Naive thymus-derived CD4-positive, alpha-beta T cell (primary cell): Measurements from ENCODE around the gene NDUFV2. TPM values are rescaled to one million over a fixed set of nuclear protein-coding genes. Genes with fewer than 3 reads are reported as not detected.

Experiments
- ATAC-seq: fragments of 150-1000 bp; cut with Tn5 transposase; 2 replicates; pipeline ENCODE4 v1.10.0; 2021; ENCODE audit warnings: mild to moderate bottlenecking, moderate library complexity
- CTCF ChIA-PET: fragments of 350-600 bp; sonication (Branson Sonifier 250); formaldehyde crosslinking; loops from one replicate; lab custom pipeline; 2021; ENCODE audit warnings: antibody characterized with exemption; lab: Charles Lee
- POLR2A ChIA-PET: fragments of 350-600 bp; sonication (Branson Sonifier 250); formaldehyde crosslinking; loops from one replicate; lab custom pipeline; 2021; ENCODE audit warnings: antibody characterized with exemption, inconsistent platforms; lab: Charles Lee
- DNase-seq, 9 donors: peaks; one replicate each; pipeline versions ENCODE4 v3.0.0 to v3.0.0-alpha.2; 2020 to 2022; ENCODE audit warnings: mixed read lengths in 1 of 9
- H3K27ac ChIP-seq: one replicate; pipeline ENCODE4 v1.7.0; 2013; ENCODE audit warnings: mild to moderate bottlenecking, low read depth, low read length, moderate library complexity
- H3K27me3 ChIP-seq, 2 donors: one replicate each; pipeline ENCODE4 v1.7.0; 2013; ENCODE audit warnings: low read length in 2 of 2, mild to moderate bottlenecking in 2 of 2, moderate library complexity in 2 of 2; ENCODE audit not compliant: control insufficient read depth in 2 of 2, insufficient read depth in 2 of 2
- H3K36me3 ChIP-seq, 3 experiments: 1 replicate in 2 of 3; 2 replicates in 1 of 3; pipeline ENCODE4 v1.7.0; 2013; ENCODE audit warnings: low read length in 3 of 3, mild to moderate bottlenecking in 3 of 3, moderate library complexity in 1 of 3; ENCODE audit not compliant: insufficient read depth in 3 of 3, control insufficient read depth in 2 of 3
- H3K4me1 ChIP-seq, 2 donors: one replicate each; pipeline ENCODE4 v1.7.0; 2013; ENCODE audit warnings: low read length in 2 of 2, mild to moderate bottlenecking in 2 of 2, moderate library complexity in 1 of 2; ENCODE audit not compliant: control insufficient read depth in 2 of 2, insufficient read depth in 2 of 2
- H3K4me3 ChIP-seq: 2 replicates; pipeline ENCODE4 v1.7.0; 2013; ENCODE audit warnings: mild to moderate bottlenecking, low read length
- H3K9me3 ChIP-seq, 3 experiments: 1 replicate in 2 of 3; 2 replicates in 1 of 3; pipeline ENCODE4 v1.7.0; 2013; ENCODE audit warnings: low read length in 3 of 3; ENCODE audit not compliant: control insufficient read depth in 2 of 3
- H3K27ac Mint-ChIP-seq, 9 donors: one replicate each; pipeline ENCODE4 v1.8.0; 2020 to 2022; ENCODE audit warnings: mixed read lengths in 9 of 9, mild to moderate bottlenecking in 8 of 9, moderate library complexity in 5 of 9, inconsistent platforms in 2 of 9
- H3K27me3 Mint-ChIP-seq, 5 donors: one replicate each; pipeline ENCODE4 v1.8.0; 2021 to 2022; ENCODE audit warnings: mixed read lengths in 5 of 5, mild to moderate bottlenecking in 1 of 5
- H3K36me3 Mint-ChIP-seq, 5 donors: one replicate each; pipeline ENCODE4 v1.8.0; 2020 to 2022; ENCODE audit warnings: mixed read lengths in 5 of 5, mild to moderate bottlenecking in 3 of 5, inconsistent platforms in 1 of 5
- H3K4me1 Mint-ChIP-seq, 7 donors: one replicate each; pipeline ENCODE4 v1.8.0; 2020 to 2022; ENCODE audit warnings: mixed read lengths in 7 of 7, mild to moderate bottlenecking in 3 of 7, inconsistent platforms in 1 of 7
- H3K4me3 Mint-ChIP-seq, 10 donors: one replicate each; pipeline ENCODE4 v1.8.0; 2020 to 2022; ENCODE audit warnings: mild to moderate bottlenecking in 10 of 10, mixed read lengths in 10 of 10, moderate library complexity in 6 of 10, inconsistent platforms in 2 of 10
- H3K9me3 Mint-ChIP-seq, 11 donors: one replicate each; pipeline ENCODE4 v1.8.0; 2020 to 2022; ENCODE audit warnings: mixed read lengths in 11 of 11, mild to moderate bottlenecking in 4 of 11, inconsistent platforms in 1 of 11, moderate library complexity in 1 of 11
- intact Hi-C, 2 donors: fragments of 100-400 bp; cut with micrococcal nuclease; formaldehyde crosslinking; loops; one replicate each; pipeline ENCODE4 v1.15.1; 2023
- polyA plus RNA-seq, 2 donors: library from polyadenylated mRNA; unstranded; fragments of 300-500 nt; fragmentation: Illumina TruSeq; gene quantifications; one replicate each; pipeline ENCODE4 v1.2.3, GENCODE V29; 2021
- total RNA-seq, 6 experiments: library from RNA in 5 of 6; stranded (reverse) in 5 of 6; gene quantifications; 1 replicate in 5 of 6; 2 replicates in 1 of 6; pipeline ENCODE4 v1.2.3 and lab custom pipeline; 2021 to 2026

NDUFV2 gene
- total and polyA plus RNA-seq, 7 experiments from 2014 or later = 127 to 198 (median 171) TPM

GRCh38 chr18:9070212-9070611 is 32.3 kb upstream of the NDUFV2 start:
- no peaks in the 10 kb centered on the region for H3K27me3 Mint-ChIP-seq

GRCh38 chr18:9079818-9080528 is 22.5 kb upstream of the NDUFV2 start:
- Histone ChIP-seq H3K4me3 (no peak overlapping the region), H3K4me1 (peaks cover 10 to 19% of the 10 kb centered on the region in 2 donors), H3K9me3 (no peaks in the 10 kb centered on the region), H3K36me3 (no peaks in the 10 kb centered on the region), H3K27me3 (peaks cover 0 to 1% of the 10 kb centered on the region in 2 donors), H3K27ac (no peak overlapping the region)
- Mint-ChIP-seq H3K36me3 (peaks cover 0 to 18% (median 0%) of the 10 kb centered on the region in 5 donors), H3K4me3 (no peak overlapping the region), H3K27me3 (no peaks in the 10 kb centered on the region), H3K9me3 (no peaks in the 10 kb centered on the region), H3K27ac (peak overlapping the region in 5 of 9 donors; percentile 13 to 64 (median 49)), H3K4me1 (peaks cover 27 to 52% (median 36%) of the 10 kb centered on the region in 7 donors)
- ChIA-PET CTCF (interaction anchor here (0.5 to 1.5 kb wide), 3 partner anchors 23 to 512 kb away, joined by 3 to 5 read pairs (median 4); no protein-coding TSS in a partner anchor), POLR2A (no interaction called here)
- intact Hi-C loops = loop anchor here in 1 of 2 donors (5.0 to 10.0 kb wide), 2 partner anchors 397 to 535 kb away; partner anchors contain the start of genes PPP4R1 and RALBP1
- ATAC-seq (no peak), DNase-seq (no peak)

More at GRCh38 chr18:9070212-9070611, 32.3 kb upstream of the NDUFV2 start:
- H3K4me3 ChIP-seq = no peak overlapping the region
- ChIA-PET POLR2A (no interaction called here), CTCF (no interaction called here)
- intact Hi-C loops = loop anchor here in 1 of 2 donors (10.0 kb wide), 1 partner anchor 545 kb away; the partner anchor contains the start of gene PPP4R1
- Mint-ChIP-seq H3K27ac (no peak overlapping the region), H3K36me3 (peaks cover 0 to 4% (median 0%) of the 10 kb centered on the region in 5 donors), H3K4me3 (no peak overlapping the region), H3K4me1 (peaks cover 0 to 31% (median 10%) of the 10 kb centered on the region in 7 donors), H3K9me3 (peaks cover 0 to 2% (median 0%) of the 10 kb centered on the region in 11 donors)
- no peak overlapping the region for H3K27ac ChIP-seq
- DNase-seq = no peak
- peaks cover 0 to 3% of the 10 kb centered on the region in 2 donors for H3K27me3 ChIP-seq
- peaks cover 0 to 3% of the 10 kb centered on the region in 2 donors for H3K4me1 ChIP-seq
- H3K9me3 ChIP-seq = no peaks in the 10 kb centered on the region
- H3K36me3 ChIP-seq = no peaks in the 10 kb centered on the region
- ATAC-seq = no peak

- intact Hi-C loops = loop anchor here (1.0 to 5.0 kb wide), 4 partner anchors 9 to 395 kb away; partner anchors contain the start of genes ANKRD12 (in 1 of the 2) and RALBP1 (in 1 of the 2)
- H3K4me1 ChIP-seq = peaks cover 10 to 19% of the 10 kb centered on the region in 2 donors
- H3K4me3 ChIP-seq = no peak overlapping the region
- no peaks in the 10 kb centered on the region for H3K36me3 ChIP-seq
- H3K36me3 Mint-ChIP-seq = peaks cover 0 to 14% (median 0%) of the 10 kb centered on the region in 5 donors
- peak overlapping the region; percentile 76 for H3K27ac ChIP-seq
- peaks cover 24 to 51% (median 38%) of the 10 kb centered on the region in 7 donors for H3K4me1 Mint-ChIP-seq
- no peaks in the 10 kb centered on the region for H3K27me3 Mint-ChIP-seq
- peak overlapping the region in 5 of 9 donors; percentile 15 to 96 (median 93) for H3K27ac Mint-ChIP-seq
- no peak for ATAC-seq
- POLR2A ChIA-PET = interaction anchor here (0.9 to 4.8 kb wide), 10 partner anchors 8 to 61 kb away, joined by 3 to 61 read pairs (median 8); partner anchors contain the start of genes ANKRD12 and NDUFV2
- peak overlapping the region in 1 of 10 donors; percentile 62 for H3K4me3 Mint-ChIP-seq
- no peaks in the 10 kb centered on the region for H3K9me3 ChIP-seq
- no peaks in the 10 kb centered on the region for H3K27me3 ChIP-seq
- peak in 1 of 9 donors; percentile 46 for DNase-seq
- no peaks in the 10 kb centered on the region for H3K9me3 Mint-ChIP-seq
- CTCF ChIA-PET = interaction anchor here (0.8 to 1.8 kb wide), 4 partner anchors 8 to 175 kb away, joined by 3 to 9 read pairs (median 6); no protein-coding TSS in a partner anchor
These were observed 20.6 kb upstream of the NDUFV2 start for GRCh38 chr18:9081940-9082339.

- ChIA-PET POLR2A (interaction anchor here (0.7 to 4.8 kb wide), 17 partner anchors 9 to 105 kb away, joined by 3 to 61 read pairs (median 5); partner anchors contain the start of genes ANKRD12 and NDUFV2), CTCF (interaction anchor here (0.7 to 1.8 kb wide), 11 partner anchors 9 to 174 kb away, joined by 3 to 9 read pairs (median 3); no protein-coding TSS in a partner anchor)
- no peaks in the 10 kb centered on the region for H3K9me3 ChIP-seq
- H3K27me3 ChIP-seq = no peaks in the 10 kb centered on the region
- no peaks in the 10 kb centered on the region for H3K27me3 Mint-ChIP-seq
- H3K27ac ChIP-seq = peak overlapping the region; percentile 76
- H3K27ac Mint-ChIP-seq = peak overlapping the region; percentile 82 to 98 (median 94)
- peaks cover 0 to 15% (median 0%) of the 10 kb centered on the region in 5 donors for H3K36me3 Mint-ChIP-seq
- H3K36me3 ChIP-seq = no peaks in the 10 kb centered on the region
- H3K4me3 Mint-ChIP-seq = peak overlapping the region; percentile 42 to 88 (median 72)
- ATAC-seq (peak; percentile 86), DNase-seq (peak in 8 of 9 donors; percentile 16 to 52 (median 34))
- peaks cover 10 to 19% of the 10 kb centered on the region in 2 donors for H3K4me1 ChIP-seq
- intact Hi-C loops = loop anchor here (1.0 to 5.0 kb wide), 9 partner anchors 8 to 394 kb away; partner anchors contain the start of genes NDUFV2 (in 2 of the 2), ANKRD12 (in 1 of the 2) and RALBP1 (in 1 of the 2)
- H3K4me3 ChIP-seq = peak overlapping the region; percentile 18
- H3K9me3 Mint-ChIP-seq = no peaks in the 10 kb centered on the region
- H3K4me1 Mint-ChIP-seq = peaks cover 19 to 51% (median 44%) of the 10 kb centered on the region in 7 donors
These were observed 19.6 kb upstream of the NDUFV2 start for GRCh38 chr18:9082711-9083510.

- no peaks in the 10 kb centered on the region for H3K27me3 Mint-ChIP-seq
- Histone ChIP-seq H3K27ac (peak overlapping the region; percentile 37), H3K36me3 (no peaks in the 10 kb centered on the region), H3K4me1 (peaks cover 21 to 25% of the 10 kb centered on the region in 2 donors), H3K9me3 (no peaks in the 10 kb centered on the region), H3K4me3 (no peak overlapping the region), H3K27me3 (no peaks in the 10 kb centered on the region)
- peak overlapping the region in 1 of 10 donors; percentile 47 for H3K4me3 Mint-ChIP-seq
- DNase-seq (no peak), ATAC-seq (no peak)
- ChIA-PET POLR2A (interaction anchor here (0.7 to 4.8 kb wide), 6 partner anchors 8 to 57 kb away, joined by 3 to 61 read pairs (median 8); partner anchors contain the start of gene NDUFV2), CTCF (interaction anchor here (2.2 kb wide), 1 partner anchor 12 kb away, joined by 12 read pairs; no protein-coding TSS in a partner anchor)
- H3K4me1 Mint-ChIP-seq = peaks cover 26 to 68% (median 63%) of the 10 kb centered on the region in 7 donors
- intact Hi-C loops = no loop called here
- peaks cover 0 to 25% (median 0%) of the 10 kb centered on the region in 5 donors for H3K36me3 Mint-ChIP-seq
- H3K27ac Mint-ChIP-seq = peak overlapping the region; percentile 8 to 93 (median 64)
- no peaks in the 10 kb centered on the region for H3K9me3 Mint-ChIP-seq
These were observed 16.5 kb upstream of the NDUFV2 start for GRCh38 chr18:9086015-9086414.
